Upper lobe of left lung (tissue), 6 donors: ENCODE data around the gene DHRS12. TPM values are rescaled to one million over a fixed set of nuclear protein-coding genes. Genes with fewer than 3 reads are reported as not detected.

Experiments
- ATAC-seq, 2 donors: fragments of 200-7000 bp; cut with Tn5 transposase; one replicate each; pipeline ENCODE4 v1.9.1; 2022; ENCODE audit warnings: mild to moderate bottlenecking in 2 of 2, moderate library complexity in 2 of 2; ENCODE audit not compliant: low FRiP score in 2 of 2
- DNase-seq, 2 donors: peaks; one replicate each; pipeline ENCODE4 v3.0.0-alpha.2; 2019 to 2020
- H3K27ac ChIP-seq, 4 donors: fragments of 200-600 bp; sonication (generic); one replicate each; pipeline ENCODE4 v1.5.1; 2016 to 2019
- H3K27me3 ChIP-seq, 4 donors: fragments of 200-600 bp; sonication (generic); one replicate each; pipeline ENCODE4 v1.5.1; 2017 to 2019
- H3K36me3 ChIP-seq, 4 donors: fragments of 200-600 bp; sonication (generic); one replicate each; pipeline ENCODE4 v1.5.1; 2016 to 2019
- H3K4me1 ChIP-seq, 4 donors: fragments of 200-600 bp; sonication (generic); one replicate each; pipeline ENCODE4 v1.5.1; 2018 to 2019
- H3K4me3 ChIP-seq, 4 donors: fragments of 200-600 bp; sonication (generic); one replicate each; pipeline ENCODE4 v1.5.1; 2017 to 2019; ENCODE audit warnings: mild to moderate bottlenecking in 2 of 4, moderate library complexity in 1 of 4
- H3K9me3 ChIP-seq, 4 donors: fragments of 200-600 bp; sonication (generic); one replicate each; pipeline ENCODE4 v1.5.1; 2018 to 2019
- EP300 ChIP-seq, 4 donors: sonication (generic); formaldehyde crosslinking; IDR thresholded peaks; one replicate each; pipeline ENCODE4 v1.5.1; 2017; ENCODE audit warnings: antibody characterized with exemption in 4 of 4, control low read depth in 2 of 4
- POLR2A ChIP-seq, 4 donors: fragments of 450-650 bp; IDR thresholded peaks; one replicate each; pipeline ENCODE4 v1.5.1; 2016 to 2017; ENCODE audit warnings: antibody characterized with exemption in 4 of 4, mild to moderate bottlenecking in 2 of 4
- POLR2AphosphoS5 ChIP-seq, 2 donors: sonication (generic); formaldehyde crosslinking; IDR thresholded peaks; one replicate each; pipeline ENCODE4 v1.5.1; 2017; ENCODE audit warnings: antibody characterized with exemption in 2 of 2
- WGBS, 2 donors: methylation state at CpG; one replicate each; pipeline ENCODE4 v1.1.5; 2017 to 2018; 5-methylcytosine and 5-hydroxymethylcytosine counted together
- total RNA-seq, 6 donors: library from RNA; depleted of rRNA in 4 of 6; stranded (reverse); fragments of >200 nt in 4 of 6; gene quantifications; one replicate each; pipeline versions ENCODE4 v1.1.0 to v1.2.1, GENCODE V29; 2016 to 2021
- TF ChIP-seq, protein P1 (sequence below), 6 experiments: fragments of 450-650 bp in 4 of 6; fragments of 200-600 bp in 2 of 6; sonication (generic) in 2 of 6; IDR thresholded peaks; one replicate each; pipeline ENCODE4 v1.5.1; 2016 to 2019; ENCODE audit warnings: antibody characterized with exemption in 6 of 6
- donor health status: DM: no; HTN: no; CAD: no; lungs with moderate emphysema.
- donor health status: DM: no; HTN: yes; CAD: no; lungs with severe emphysema.

The DHRS12 gene
- total RNA-seq, 6 donors from 2014 or later: 11.7 to 19.1 (median 17.6) TPM

GRCh38 chr13:51772105-51772455 is 31.9 kb downstream of the DHRS12 start:
- H3K4me1 ChIP-seq: peaks cover 2 to 15% (median 9%) of the 10 kb centered on the region in 4 donors

DNA sequence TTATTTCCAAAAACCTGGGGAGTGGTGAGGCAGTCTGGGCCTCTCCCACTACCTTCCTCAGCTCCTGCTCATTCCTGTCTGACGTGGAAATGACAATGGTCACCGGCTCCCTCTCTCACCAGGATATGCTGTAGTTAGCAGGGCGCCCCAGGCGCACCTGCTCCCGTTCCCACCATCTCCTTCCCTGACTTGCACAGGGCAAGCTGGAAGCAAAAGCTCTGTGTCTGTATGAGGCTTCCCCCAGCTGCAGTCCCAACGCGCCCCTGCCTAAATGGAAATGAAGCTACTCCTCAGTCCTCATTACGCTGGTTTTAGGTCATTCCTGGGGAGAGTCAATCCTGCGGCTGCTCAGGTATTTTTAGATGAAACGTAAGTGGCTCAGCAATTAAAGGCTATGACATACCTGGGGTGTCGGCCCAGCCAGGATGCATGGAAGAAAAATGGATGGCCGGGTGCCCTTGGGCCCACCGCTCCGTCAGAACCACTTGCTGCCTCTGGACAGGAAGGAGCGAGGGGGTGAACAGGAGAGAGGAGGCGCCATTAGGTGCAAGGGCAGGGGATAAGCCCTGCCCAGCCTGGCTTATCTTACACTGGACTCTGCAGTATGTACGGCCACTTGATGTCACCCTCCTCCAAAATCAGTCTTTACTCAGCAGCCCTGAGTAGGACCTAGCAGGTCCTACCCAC is 32.4 kb downstream of the DHRS12 start:
- ATAC-seq: peak in 1 of 2 donors; percentile 29
- Histone ChIP-seq H3K4me3 (no peak overlapping the region), H3K4me1 (peaks cover 2 to 15% (median 9%) of the 10 kb centered on the region in 4 donors), H3K27ac (no peak overlapping the region), H3K36me3 (peaks cover 0 to 17% (median 2%) of the 10 kb centered on the region in 4 donors), H3K27me3 (no peaks in the 10 kb centered on the region), H3K9me3 (no peaks in the 10 kb centered on the region)
- DNase-seq: no peak
- TF ChIP-seq, protein P1, sequence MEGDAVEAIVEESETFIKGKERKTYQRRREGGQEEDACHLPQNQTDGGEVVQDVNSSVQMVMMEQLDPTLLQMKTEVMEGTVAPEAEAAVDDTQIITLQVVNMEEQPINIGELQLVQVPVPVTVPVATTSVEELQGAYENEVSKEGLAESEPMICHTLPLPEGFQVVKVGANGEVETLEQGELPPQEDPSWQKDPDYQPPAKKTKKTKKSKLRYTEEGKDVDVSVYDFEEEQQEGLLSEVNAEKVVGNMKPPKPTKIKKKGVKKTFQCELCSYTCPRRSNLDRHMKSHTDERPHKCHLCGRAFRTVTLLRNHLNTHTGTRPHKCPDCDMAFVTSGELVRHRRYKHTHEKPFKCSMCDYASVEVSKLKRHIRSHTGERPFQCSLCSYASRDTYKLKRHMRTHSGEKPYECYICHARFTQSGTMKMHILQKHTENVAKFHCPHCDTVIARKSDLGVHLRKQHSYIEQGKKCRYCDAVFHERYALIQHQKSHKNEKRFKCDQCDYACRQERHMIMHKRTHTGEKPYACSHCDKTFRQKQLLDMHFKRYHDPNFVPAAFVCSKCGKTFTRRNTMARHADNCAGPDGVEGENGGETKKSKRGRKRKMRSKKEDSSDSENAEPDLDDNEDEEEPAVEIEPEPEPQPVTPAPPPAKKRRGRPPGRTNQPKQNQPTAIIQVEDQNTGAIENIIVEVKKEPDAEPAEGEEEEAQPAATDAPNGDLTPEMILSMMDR (IDR thresholded peaks at IDR 0.05): no peak
- no peak for TF ChIP-seq POLR2AphosphoS5 (IDR thresholded peaks at IDR 0.05)
- no peak for TF ChIP-seq POLR2A (IDR thresholded peaks at IDR 0.05)
- TF ChIP-seq EP300 (IDR thresholded peaks at IDR 0.05): no peak
- WGBS, 2 donors: 90 to 93% methylated on average over 16 to 17 of the region's 17 CpGs

More at GRCh38 chr13:51772105-51772455, 31.9 kb downstream of the DHRS12 start:
- Histone ChIP-seq H3K27me3 (no peaks in the 10 kb centered on the region), H3K36me3 (peaks cover 0 to 12% (median 2%) of the 10 kb centered on the region in 4 donors), H3K9me3 (no peaks in the 10 kb centered on the region), H3K4me3 (no peak overlapping the region), H3K27ac (no peak overlapping the region)
- TF ChIP-seq, protein P1 (IDR thresholded peaks at IDR 0.05): no peak
- no peak for TF ChIP-seq POLR2AphosphoS5 (IDR thresholded peaks at IDR 0.05)
- no peak for TF ChIP-seq EP300 (IDR thresholded peaks at IDR 0.05)
- TF ChIP-seq POLR2A (IDR thresholded peaks at IDR 0.05): no peak
- WGBS, 2 donors: 82 to 89% methylated on average over 6 to 9 of the region's 9 CpGs
- DNase-seq (no peak), ATAC-seq (no peak)

GRCh38 chr13:51770681-51771417 is 33.1 kb downstream of the DHRS12 start:
- Histone ChIP-seq H3K9me3 (no peaks in the 10 kb centered on the region), H3K27ac (peak overlapping the region in 2 of 4 donors; percentile 65 to 68), H3K27me3 (no peaks in the 10 kb centered on the region), H3K4me1 (peaks cover 2 to 15% (median 9%) of the 10 kb centered on the region in 4 donors), H3K36me3 (peaks cover 0 to 19% (median 2%) of the 10 kb centered on the region in 4 donors), H3K4me3 (no peak overlapping the region)
- TF ChIP-seq POLR2AphosphoS5 (IDR thresholded peaks at IDR 0.05) (no peak), EP300 (IDR thresholded peaks at IDR 0.05) (no peak), POLR2A (IDR thresholded peaks at IDR 0.05) (no peak)
- TF ChIP-seq, protein P1 (IDR thresholded peaks at IDR 0.05): no peak
- no peak for ATAC-seq
- WGBS, 2 donors: 86 to 96% methylated on average over 11 of the region's 11 CpGs
- DNase-seq: peak in 1 of 2 donors; percentile 52

GRCh38 chr13:51770160-51770559 is 33.8 kb downstream of the DHRS12 start:
- 89 to 96% methylated on average over 6 of the region's 6 CpGs for WGBS, 2 donors
- peak overlapping the region; percentile 20 to 68 (median 60) for H3K27ac ChIP-seq
- no peak for ATAC-seq
- H3K4me3 ChIP-seq: no peak overlapping the region
- DNase-seq: no peak
- H3K4me1 ChIP-seq: peaks cover 3 to 16% (median 10%) of the 10 kb centered on the region in 4 donors
- TF ChIP-seq POLR2AphosphoS5 (IDR thresholded peaks at IDR 0.05) (no peak), POLR2A (IDR thresholded peaks at IDR 0.05) (no peak), EP300 (IDR thresholded peaks at IDR 0.05) (no peak)
- TF ChIP-seq, protein P1 (IDR thresholded peaks at IDR 0.05): no peak
- H3K9me3 ChIP-seq: no peaks in the 10 kb centered on the region
- H3K36me3 ChIP-seq: peaks cover 0 to 19% (median 2%) of the 10 kb centered on the region in 4 donors
- H3K27me3 ChIP-seq: no peaks in the 10 kb centered on the region
